ENCODE measurements around the gene RBM33.

DNA sequence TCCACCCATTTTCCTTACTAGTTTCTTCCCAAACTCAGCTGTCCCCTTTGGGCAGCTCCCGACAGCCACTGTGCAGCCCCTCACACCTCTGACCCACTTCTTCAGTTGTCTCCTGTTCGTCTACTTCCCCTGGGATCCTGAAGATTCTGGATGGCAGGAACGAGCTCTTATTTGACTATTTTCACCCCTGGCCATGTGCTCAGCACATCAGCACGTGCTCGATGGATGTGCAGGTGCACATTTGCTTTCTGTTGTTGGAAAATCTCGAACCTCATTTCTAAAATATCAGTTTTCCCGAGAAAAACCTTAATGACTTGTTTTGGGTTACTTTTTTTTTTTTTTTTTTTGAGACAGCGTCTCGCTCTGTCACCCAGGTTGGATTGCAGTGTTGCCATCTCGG, 31.8 kb upstream of the RBM33 start:
- TF ChIP-seq ZNF274 (IDR thresholded peaks at IDR 0.05; ENCODE audit: low read depth, low read length) (no peak), YY1 (IDR thresholded peaks at IDR 0.05; ENCODE audit: insufficient read depth, insufficient read length) (no peak)

All from NT2/D1 (cell line).